GM06990 (cell line): ENCODE data around the gene SLFN5.

ENCODE experiments used
- DNase-seq: peaks from one replicate; pipeline ENCODE4 v3.0.0-alpha.2; 2011; ENCODE audit not compliant: insufficient read length; ENCODE audit errors: extremely low read depth
- H3K27me3 ChIP-seq: replicated peaks from 2 replicates; pipeline ENCODE4 v1.6.0; 2011; ENCODE audit warnings: low read length; ENCODE audit not compliant: control insufficient read depth, insufficient read depth
- H3K36me3 ChIP-seq: 2 replicates; pipeline ENCODE4 v1.5.1; 2011; ENCODE audit warnings: low read length; ENCODE audit not compliant: control insufficient read depth, insufficient read depth
- H3K4me3 ChIP-seq: replicated peaks from 2 replicates; pipeline ENCODE4 v1.5.1; 2011; ENCODE audit warnings: low read depth, mild to moderate bottlenecking, control low read depth, low read length
- CTCF ChIP-seq: IDR thresholded peaks from 2 replicates; pipeline ENCODE4 v1.5.1; 2011; ENCODE audit warnings: low read length, control low read depth, mild to moderate bottlenecking, inconsistent platforms; ENCODE audit not compliant: insufficient read depth, poor library complexity, severe bottlenecking

The SLFN5 gene

GRCh38 chr17:35238821-35239220 is 4.1 kb upstream of the SLFN5 start:
- Histone ChIP-seq H3K4me3 (no peak overlapping the region), H3K36me3 (no peaks in the 10 kb centered on the region), H3K27me3 (no peaks in the 10 kb centered on the region)
- no peak for DNase-seq
- TF ChIP-seq CTCF, result no peak

- Histone ChIP-seq H3K4me3 (no peak overlapping the region), H3K36me3 (no peaks in the 10 kb centered on the region), H3K27me3 (no peaks in the 10 kb centered on the region)
- no peak for TF ChIP-seq CTCF
- DNase-seq, result no peak
Observed at GRCh38 chr17:35239823-35240222, 3.0 kb upstream of the SLFN5 start.

GRCh38 chr17:35240861-35241260 is 2.0 kb upstream of the SLFN5 start:
- TF ChIP-seq CTCF, result no peak
- no peak for DNase-seq
- H3K36me3 ChIP-seq, result no peaks in the 10 kb centered on the region
- H3K27me3 ChIP-seq, result no peaks in the 10 kb centered on the region
- H3K4me3 ChIP-seq, result no peak overlapping the region

- no peaks in the 10 kb centered on the region for H3K27me3 ChIP-seq
- peak overlapping the region; percentile 88 for H3K4me3 ChIP-seq
- no peaks in the 10 kb centered on the region for H3K36me3 ChIP-seq
- no peak for TF ChIP-seq CTCF
- DNase-seq, result peak; percentile 9
Observed at GRCh38 chr17:35241520-35241919, 1.4 kb upstream of the SLFN5 start.

- H3K4me3 ChIP-seq, result peak overlapping the region; percentile 88
- peak; percentile 72 for DNase-seq
- TF ChIP-seq CTCF, result peak; percentile 47
Observed at GRCh38 chr17:35242158-35242804, 591 bp upstream of the SLFN5 start.

More at GRCh38 chr17:35242158-35242804, 591 bp upstream of the SLFN5 start:
- H3K27me3 ChIP-seq, result no peaks in the 10 kb centered on the region
- H3K36me3 ChIP-seq, result peaks cover under 1% of the 10 kb centered on the region; the same call in 1 of the 2 replicates
